ENCODE data around the gene CYREN. TPM values are rescaled to one million over a fixed set of nuclear protein-coding genes. Genes with fewer than 3 reads are reported as not detected.

Gene CYREN
- total and polyA plus RNA-seq, 9 of the 15 experiments (the other 6 are each of a cell fraction or from before 2014, with no cell fraction given) = 13.9 to 108 (median 88.8) TPM

- peak; percentile 45 for TF ChIP-seq RB1 (IDR thresholded peaks at IDR 0.05; ENCODE audit: low read depth)
- TF ChIP-seq TAF9B (IDR thresholded peaks at IDR 0.05; ENCODE audit: partially characterized antibody) = no peak
- TF ChIP-seq SMARCA5 (IDR thresholded peaks at IDR 0.05) = no peak
- no peak for TF ChIP-seq MEIS2 (IDR thresholded peaks at IDR 0.05; ENCODE audit: partially characterized antibody)
- TF ChIP-seq ZNF408 (CRISPR knock-in tag; IDR thresholded peaks at IDR 0.05; ENCODE audit: low read depth) = no peak
- no peak for TF ChIP-seq CBFB (CRISPR knock-in tag; IDR thresholded peaks at IDR 0.05)
- TF ChIP-seq STAG1 (CRISPR knock-in tag; IDR thresholded peaks at IDR 0.05; ENCODE audit: borderline replicate concordance) = no peak
- TF ChIP-seq AFF4 (CRISPR knock-in tag; IDR thresholded peaks at IDR 0.05) = no peak
- TF ChIP-seq, protein P1, sequence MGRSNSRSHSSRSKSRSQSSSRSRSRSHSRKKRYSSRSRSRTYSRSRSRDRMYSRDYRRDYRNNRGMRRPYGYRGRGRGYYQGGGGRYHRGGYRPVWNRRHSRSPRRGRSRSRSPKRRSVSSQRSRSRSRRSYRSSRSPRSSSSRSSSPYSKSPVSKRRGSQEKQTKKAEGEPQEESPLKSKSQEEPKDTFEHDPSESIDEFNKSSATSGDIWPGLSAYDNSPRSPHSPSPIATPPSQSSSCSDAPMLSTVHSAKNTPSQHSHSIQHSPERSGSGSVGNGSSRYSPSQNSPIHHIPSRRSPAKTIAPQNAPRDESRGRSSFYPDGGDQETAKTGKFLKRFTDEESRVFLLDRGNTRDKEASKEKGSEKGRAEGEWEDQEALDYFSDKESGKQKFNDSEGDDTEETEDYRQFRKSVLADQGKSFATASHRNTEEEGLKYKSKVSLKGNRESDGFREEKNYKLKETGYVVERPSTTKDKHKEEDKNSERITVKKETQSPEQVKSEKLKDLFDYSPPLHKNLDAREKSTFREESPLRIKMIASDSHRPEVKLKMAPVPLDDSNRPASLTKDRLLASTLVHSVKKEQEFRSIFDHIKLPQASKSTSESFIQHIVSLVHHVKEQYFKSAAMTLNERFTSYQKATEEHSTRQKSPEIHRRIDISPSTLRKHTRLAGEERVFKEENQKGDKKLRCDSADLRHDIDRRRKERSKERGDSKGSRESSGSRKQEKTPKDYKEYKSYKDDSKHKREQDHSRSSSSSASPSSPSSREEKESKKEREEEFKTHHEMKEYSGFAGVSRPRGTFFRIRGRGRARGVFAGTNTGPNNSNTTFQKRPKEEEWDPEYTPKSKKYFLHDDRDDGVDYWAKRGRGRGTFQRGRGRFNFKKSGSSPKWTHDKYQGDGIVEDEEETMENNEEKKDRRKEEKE (IDR thresholded peaks at IDR 0.05; ENCODE audit: borderline replicate concordance in 1 of 2, control insufficient read depth in 1 of 2, low read depth in 2 of 2, low read length in 1 of 2) = no peak
- TF ChIP-seq MEF2A (IDR thresholded peaks at IDR 0.05; ENCODE audit: control insufficient read depth, low read depth, low read length) = no peak
- no peak for TF ChIP-seq NCOA6 (IDR thresholded peaks at IDR 0.05)
- TF ChIP-seq ZBTB1 (CRISPR knock-in tag; IDR thresholded peaks at IDR 0.05; ENCODE audit: borderline replicate concordance, low read depth) = no peak
- peak; percentile 65; the same call in 1 of the 2 replicates for TF ChIP-seq DPF2 (IDR thresholded peaks at IDR 0.05)
- no peak for TF ChIP-seq ZNF232 (CRISPR knock-in tag; IDR thresholded peaks at IDR 0.05)
- TF ChIP-seq TCFL5 (CRISPR knock-in tag; conservative IDR thresholded peaks at IDR 0.05) = no peak
- TF ChIP-seq ZKSCAN8 (CRISPR knock-in tag; IDR thresholded peaks at IDR 0.05) = no peak
- TF ChIP-seq, protein P2, sequence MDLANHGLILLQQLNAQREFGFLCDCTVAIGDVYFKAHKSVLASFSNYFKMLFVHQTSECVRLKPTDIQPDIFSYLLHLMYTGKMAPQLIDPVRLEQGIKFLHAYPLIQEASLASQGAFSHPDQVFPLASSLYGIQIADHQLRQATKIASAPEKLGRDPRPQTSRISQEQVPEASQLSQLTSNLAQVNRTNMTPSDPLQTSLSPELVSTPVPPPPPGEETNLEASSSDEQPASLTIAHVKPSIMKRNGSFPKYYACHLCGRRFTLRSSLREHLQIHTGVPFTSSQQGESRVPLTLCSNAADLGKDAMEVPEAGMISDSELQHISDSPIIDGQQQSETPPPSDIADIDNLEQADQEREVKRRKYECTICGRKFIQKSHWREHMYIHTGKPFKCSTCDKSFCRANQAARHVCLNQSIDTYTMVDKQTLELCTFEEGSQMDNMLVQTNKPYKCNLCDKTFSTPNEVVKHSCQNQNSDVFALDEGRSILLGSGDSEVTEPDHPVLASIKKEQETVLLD (IDR thresholded peaks at IDR 0.05) = no peak; the same call in 1 of the 2 replicates
- no peak for TF ChIP-seq NR2F6 (CRISPR knock-in tag; IDR thresholded peaks at IDR 0.05)
- no peak for TF ChIP-seq ZNF785 (CRISPR knock-in tag; IDR thresholded peaks at IDR 0.05)
- TF ChIP-seq TCF3 (CRISPR knock-in tag; IDR thresholded peaks at IDR 0.05) = no peak
- no peak for TF ChIP-seq MEF2D (tag; conservative IDR thresholded peaks at IDR 0.05; ENCODE audit: low read depth)
Observed at GRCh38 chr7:135169141-135169963, 1.2 kb downstream of the CYREN start (continued).
